SK-N-SH treated with all-trans-retinoic acid at 6 μM for 48 hours (cell line): ENCODE results near the gene OPN1MW3.
"Not testable (repeated sequence)": the region's sequence is repeated elsewhere in the genome, so short reads cannot be mapped to it uniquely, and the experiment has no call there.

ENCODE experiments used
- ARNTL ChIP-seq: fragments of 450-650 bp; formaldehyde crosslinking; IDR thresholded peaks from 2 replicates; pipeline ENCODE4 v1.5.0; 2020; ENCODE audit warnings: low read depth, mild to moderate bottlenecking, moderate library complexity, borderline replicate concordance
- BACH2 ChIP-seq: fragments of 250-450 bp; sonication (Bioruptor Pico); IDR thresholded peaks from 2 replicates; pipeline ENCODE4 v1.9.0; 2021; ENCODE audit warnings: mild to moderate bottlenecking, borderline replicate concordance
- ISL1 ChIP-seq: fragments of 250-450 bp; sonication (Bioruptor Pico); IDR thresholded peaks from 2 replicates; pipeline ENCODE4 v2.1.2; 2022; ENCODE audit warnings: mild to moderate bottlenecking, moderate library complexity
- PATZ1 ChIP-seq: fragments of 250-450 bp; sonication (Bioruptor Pico); IDR thresholded peaks from 2 replicates; pipeline ENCODE4 v1.8.0; 2020; ENCODE audit warnings: mild to moderate bottlenecking, moderate library complexity, borderline replicate concordance
- RARB ChIP-seq: fragments of 250-450 bp; sonication (Bioruptor Pico); IDR thresholded peaks from 2 replicates; pipeline ENCODE4 v1.8.0; 2021; ENCODE audit warnings: mild to moderate bottlenecking, moderate library complexity
- TCF4 ChIP-seq: fragments of 250-450 bp; sonication (Bioruptor Pico); IDR thresholded peaks from 2 replicates; pipeline ENCODE4 v1.8.0; 2021; ENCODE audit warnings: mild to moderate bottlenecking, moderate library complexity, borderline replicate concordance
- TOX ChIP-seq: fragments of 250-450 bp; sonication (Bioruptor Pico); IDR thresholded peaks from 2 replicates; pipeline ENCODE4 v1.8.0; 2021; ENCODE audit warnings: mild to moderate bottlenecking, moderate library complexity, borderline replicate concordance
- ZFP30 ChIP-seq: fragments of 450-650 bp; formaldehyde crosslinking; IDR thresholded peaks from 2 replicates; pipeline ENCODE4 v1.5.0; 2022; ENCODE audit warnings: mild to moderate bottlenecking, moderate library complexity
- ZNF565 ChIP-seq: fragments of 450-650 bp; formaldehyde crosslinking; conservative IDR thresholded peaks from 2 replicates; pipeline ENCODE4 v1.5.0; 2020; ENCODE audit warnings: low read depth, mild to moderate bottlenecking, moderate library complexity
- ZNF8 ChIP-seq: fragments of 450-650 bp; formaldehyde crosslinking; IDR thresholded peaks from 2 replicates; pipeline ENCODE4 v1.5.0; 2020; ENCODE audit warnings: mild to moderate bottlenecking, moderate library complexity

DNA sequence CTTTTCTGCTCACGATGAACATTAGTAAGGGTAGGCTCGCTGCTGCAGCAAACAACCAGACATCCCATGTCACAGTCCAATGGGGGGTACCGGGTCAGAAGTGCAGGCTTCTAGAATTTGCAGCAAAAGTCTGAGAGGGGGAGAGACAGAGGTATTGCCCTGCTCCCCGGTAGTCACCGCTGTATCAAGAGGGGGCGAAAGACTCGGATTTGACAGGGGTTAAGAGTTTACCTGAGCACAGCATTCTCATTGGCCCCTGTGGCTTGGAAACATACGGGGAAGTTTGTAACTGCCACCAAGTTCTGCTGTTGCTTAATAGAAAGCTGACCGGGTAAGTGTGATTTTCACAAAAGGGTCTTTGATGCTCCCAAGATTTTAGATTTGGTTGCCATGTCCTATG is 46.3 kb upstream of the OPN1MW3 start:
- TF ChIP-seq ZNF565 (CRISPR knock-in tag); TCF4; RARB (CRISPR knock-in tag); TOX (CRISPR knock-in tag); BACH2 (CRISPR knock-in tag); ZNF8 (CRISPR knock-in tag); PATZ1 (CRISPR knock-in tag); ZFP30; ARNTL (CRISPR knock-in tag); ISL1 (CRISPR knock-in tag): not testable (repeated sequence)
